HEK293 (cell line): Measurements from ENCODE around the gene MTA3.

Source experiments
- CTCF ChIA-PET: fragments of 350-600 bp; formaldehyde crosslinking; extraction: SDS; loops from one replicate; lab custom pipeline; 2021; ENCODE audit warnings: antibody characterized with exemption; lab: Yijun Ruan, JAX
- POLR2A ChIA-PET: fragments of 300-600 bp; formaldehyde crosslinking; extraction: SDS; loops from one replicate; lab custom pipeline; 2020; ENCODE audit warnings: antibody characterized with exemption, inconsistent platforms; lab: Yijun Ruan, JAX
- H3K27ac ChIP-seq: fragments of 200-500 bp; sonication (Bioruptor generic); 2 replicates; pipeline ENCODE4 v1.5.1; 2014; ENCODE audit warnings: low read depth, low read length, control low read depth, inconsistent platforms; ENCODE audit errors: extremely low read depth
- H3K36me3 ChIP-seq, 2 experiments: fragments of 200-500 bp in 1 of 2; sonication (Bioruptor generic) in 1 of 2; 1 replicate in 1 of 2; 2 replicates in 1 of 2; pipeline ENCODE4 v1.5.1; 2014 to 2017; ENCODE audit warnings: inconsistent platforms in 2 of 2, low read length in 2 of 2; ENCODE audit not compliant: control insufficient read depth in 2 of 2, insufficient read depth in 1 of 2
- H3K4me1 ChIP-seq: fragments of 200-500 bp; sonication (Bioruptor generic); 2 replicates; pipeline ENCODE4 v1.5.1; 2014; ENCODE audit warnings: mild to moderate bottlenecking, low read length, inconsistent platforms; ENCODE audit not compliant: control insufficient read depth, insufficient read depth
- H3K4me3 ChIP-seq: 2 replicates; pipeline ENCODE4 v1.5.1; 2011; ENCODE audit warnings: low read depth, mild to moderate bottlenecking, control low read depth, low read length, moderate library complexity
- H3K9me3 ChIP-seq: fragments of 200-500 bp; sonication (Bioruptor generic); 2 replicates; pipeline ENCODE4 v1.5.1; 2014; ENCODE audit warnings: low read depth, low read length, inconsistent platforms; ENCODE audit not compliant: control insufficient read depth, insufficient read depth
- GLIS1 ChIP-seq: fragments of 450-650 bp; formaldehyde crosslinking; IDR thresholded peaks from 2 replicates; pipeline ENCODE4 v1.5.1; 2016; ENCODE audit warnings: missing biosample characterization, missing genetic modification characterization
- ZBTB11 ChIP-seq: fragments of 450-650 bp; formaldehyde crosslinking; conservative IDR thresholded peaks from 2 replicates; pipeline ENCODE4 v1.5.1; 2016; ENCODE audit warnings: low read depth, missing biosample characterization, missing genetic modification characterization
- ZBTB20 ChIP-seq: fragments of 450-650 bp; formaldehyde crosslinking; IDR thresholded peaks from 2 replicates; pipeline ENCODE4 v1.5.1; 2016; ENCODE audit warnings: missing biosample characterization, missing genetic modification characterization
- ZBTB8A ChIP-seq: fragments of 450-650 bp; formaldehyde crosslinking; IDR thresholded peaks from 2 replicates; pipeline ENCODE4 v1.5.1; 2016; ENCODE audit warnings: missing biosample characterization, missing genetic modification characterization
- ZNF140 ChIP-seq: fragments of 450-650 bp; formaldehyde crosslinking; IDR thresholded peaks from 2 replicates; pipeline ENCODE4 v1.5.1; 2016; ENCODE audit warnings: missing biosample characterization, missing genetic modification characterization
- ZNF157 ChIP-seq: fragments of 450-650 bp; formaldehyde crosslinking; IDR thresholded peaks from 2 replicates; pipeline ENCODE4 v1.5.1; 2016; ENCODE audit warnings: missing biosample characterization, missing genetic modification characterization
- ZNF280C ChIP-seq: fragments of 450-650 bp; formaldehyde crosslinking; IDR thresholded peaks from 2 replicates; pipeline ENCODE4 v1.5.1; 2016; ENCODE audit warnings: missing biosample characterization, missing genetic modification characterization
- ZNF394 ChIP-seq: fragments of 450-650 bp; formaldehyde crosslinking; IDR thresholded peaks from 2 replicates; pipeline ENCODE4 v1.5.1; 2016; ENCODE audit warnings: missing biosample characterization, missing genetic modification characterization, mild to moderate bottlenecking, moderate library complexity, borderline replicate concordance
- ZNF426 ChIP-seq: fragments of 450-650 bp; formaldehyde crosslinking; IDR thresholded peaks from 2 replicates; pipeline ENCODE4 v1.5.1; 2017; ENCODE audit warnings: missing biosample characterization, missing genetic modification characterization, mild to moderate bottlenecking, inconsistent platforms, moderate library complexity
- ZNF510 ChIP-seq: fragments of 450-650 bp; formaldehyde crosslinking; IDR thresholded peaks from 2 replicates; pipeline ENCODE4 v1.5.1; 2018; ENCODE audit warnings: mild to moderate bottlenecking, missing genetic modification characterization, missing biosample characterization; ENCODE audit not compliant: insufficient replicate concordance
- ZNF518A ChIP-seq: fragments of 450-650 bp; formaldehyde crosslinking; conservative IDR thresholded peaks from 2 replicates; pipeline ENCODE4 v1.5.1; 2016; ENCODE audit warnings: low read depth, missing biosample characterization, missing genetic modification characterization
- ZNF521 ChIP-seq: fragments of 450-650 bp; formaldehyde crosslinking; IDR thresholded peaks from 2 replicates; pipeline ENCODE4 v1.5.1; 2017; ENCODE audit warnings: missing biosample characterization, mild to moderate bottlenecking, missing genetic modification characterization
- ZNF555 ChIP-seq: fragments of 450-650 bp; formaldehyde crosslinking; conservative IDR thresholded peaks from 2 replicates; pipeline ENCODE4 v1.5.1; 2017; ENCODE audit warnings: missing biosample characterization, mild to moderate bottlenecking, missing genetic modification characterization, inconsistent platforms
- ZNF560 ChIP-seq: fragments of 450-650 bp; formaldehyde crosslinking; IDR thresholded peaks from 2 replicates; pipeline ENCODE4 v1.5.1; 2017; ENCODE audit warnings: missing biosample characterization, missing genetic modification characterization, borderline replicate concordance
- ZNF623 ChIP-seq: fragments of 450-650 bp; formaldehyde crosslinking; IDR thresholded peaks from 2 replicates; pipeline ENCODE4 v1.5.1; 2016; ENCODE audit warnings: missing biosample characterization, missing genetic modification characterization
- ZNF629 ChIP-seq: fragments of 450-650 bp; formaldehyde crosslinking; IDR thresholded peaks from 2 replicates; pipeline ENCODE4 v1.5.1; 2017; ENCODE audit warnings: missing biosample characterization, missing genetic modification characterization
- ZNF645 ChIP-seq: fragments of 450-650 bp; formaldehyde crosslinking; IDR thresholded peaks from 2 replicates; pipeline ENCODE4; 2016; ENCODE audit warnings: missing biosample characterization, missing genetic modification characterization
- ZNF654 ChIP-seq: fragments of 450-650 bp; formaldehyde crosslinking; IDR thresholded peaks from 2 replicates; pipeline ENCODE4 v1.5.1; 2016; ENCODE audit warnings: low read depth, missing biosample characterization, missing genetic modification characterization
- ZSCAN4 ChIP-seq: fragments of 450-650 bp; formaldehyde crosslinking; IDR thresholded peaks from 2 replicates; pipeline ENCODE4 v1.5.1; 2017; ENCODE audit warnings: missing biosample characterization, missing genetic modification characterization

The MTA3 gene

GRCh38 chr2:42547446-42548295, 20.8 kb upstream of the MTA3 start (continued):
- no peak for TF ChIP-seq ZNF645

GRCh38 chr2:42550870-42551269, 17.6 kb upstream of the MTA3 start:
- POLR2A ChIA-PET, result no interaction called here
- H3K9me3 ChIP-seq, result no peaks in the 10 kb centered on the region
- no peak overlapping the region for H3K4me3 ChIP-seq
- CTCF ChIA-PET, result no interaction called here
- no peaks in the 10 kb centered on the region for H3K36me3 ChIP-seq
- H3K27ac ChIP-seq, result no peak overlapping the region
- no peaks in the 10 kb centered on the region for H3K4me1 ChIP-seq
- TF ChIP-seq ZBTB20 (tag by site-specific recombination), result no peak
- TF ChIP-seq ZNF629 (tag by site-specific recombination), result no peak
- TF ChIP-seq ZSCAN4, result no peak
- TF ChIP-seq ZNF555 (tag by site-specific recombination), result peak; percentile 36
- peak; percentile 16; the same call in 1 of the 2 replicates for TF ChIP-seq ZNF654
- no peak for TF ChIP-seq ZNF280C (tag by site-specific recombination)
- TF ChIP-seq ZNF521 (tag by site-specific recombination), result no peak
- TF ChIP-seq ZBTB8A (tag by site-specific recombination), result peak; percentile 57
- no peak for TF ChIP-seq GLIS1
- peak; percentile 71; the same call in 1 of the 2 replicates for TF ChIP-seq ZNF394 (tag by site-specific recombination)
- TF ChIP-seq ZNF560 (tag by site-specific recombination), result peak; percentile 22; the same call in 1 of the 2 replicates
- TF ChIP-seq ZNF623, result peak; percentile 38; the same call in 1 of the 2 replicates
- TF ChIP-seq ZNF518A (tag by site-specific recombination), result peak; percentile 61; the same call in 1 of the 2 replicates
- TF ChIP-seq ZBTB11 (tag by site-specific recombination), result 0 out of 2 replicates have a peak, but pooled peaks have one; percentile 41
- TF ChIP-seq ZNF157 (tag by site-specific recombination), result no peak
- TF ChIP-seq ZNF426 (tag by site-specific recombination), result peak; percentile 59
- no peak for TF ChIP-seq ZNF140 (tag by site-specific recombination)
- TF ChIP-seq ZNF510 (tag by site-specific recombination), result peak; percentile 17
